NT2/D1 (cell line): Measurements from ENCODE around the gene PARK7.

ENCODE experiments used
- YY1 ChIP-seq: IDR thresholded peaks from 2 replicates; pipeline ENCODE4 v1.6.1; 2011; ENCODE audit not compliant: insufficient read length, insufficient read depth
- ZNF274 ChIP-seq: IDR thresholded peaks from 2 replicates; pipeline ENCODE4 v1.6.1; 2011; ENCODE audit warnings: mild to moderate bottlenecking, low read depth, low read length

GRCh38 chr1:7967196-7967595, 5.7 kb downstream of the PARK7 start:
- TF ChIP-seq YY1, result no peak
- no peak for TF ChIP-seq ZNF274
